PC-9 (cell line): Measurements from ENCODE around the gene ISM1. TPM values are rescaled to one million over a fixed set of nuclear protein-coding genes. Genes with fewer than 3 reads are reported as not detected.

Experiments
- Bru-seq: library from RNA; stranded (reverse); fragments of 400-500 nt; gene quantifications from one replicate; lab custom pipeline; 2021; lab: Mats Ljungman, UMichigan
- BruChase-seq, 2 experiments: library from RNA; stranded (reverse); fragments of 400-500 nt; gene quantifications; one replicate each; lab custom pipeline; 2021; lab: Mats Ljungman, UMichigan
- BruUV-seq: library from RNA; stranded (reverse); fragments of 400-500 nt; replicated peaks from 2 replicates; lab custom pipeline; 2021; lab: Mats Ljungman, UMichigan
- CTCF ChIA-PET: fragments of 300-600 bp; sonication (Branson Sonifier 250); formaldehyde crosslinking; loops from one replicate; lab custom pipeline; 2022; ENCODE audit warnings: antibody characterized with exemption; lab: Charles Lee
- POLR2A ChIA-PET: fragments of 300-600 bp; sonication (Branson Sonifier 250); formaldehyde crosslinking; loops from one replicate; lab custom pipeline; 2022; ENCODE audit warnings: antibody characterized with exemption; ENCODE audit not compliant: unreplicated experiment; lab: Charles Lee
- DNase-seq, 2 experiments: peaks; one replicate each; pipeline versions ENCODE4 v3.0.0 to v3.0.0-alpha.2; 2015 to 2022; ENCODE audit warnings: mixed read lengths in 1 of 2
- H2AFZ ChIP-seq: fragments of 200-600 bp; sonication (generic); 2 replicates; pipeline ENCODE4 v1.8.1; 2017; ENCODE audit warnings: antibody characterized with exemption
- H3F3A ChIP-seq: fragments of 200-600 bp; sonication (generic); 2 replicates; pipeline ENCODE4 v1.8.1; 2017; ENCODE audit warnings: antibody characterized with exemption, mild to moderate bottlenecking, low read depth; ENCODE audit not compliant: insufficient read depth
- H3K27ac ChIP-seq: fragments of 200-600 bp; sonication (generic); 2 replicates; pipeline ENCODE4 v1.6.1; 2016; ENCODE audit warnings: mixed run types
- H3K27me3 ChIP-seq: fragments of 200-600 bp; sonication (generic); 2 replicates; pipeline ENCODE4 v1.6.1; 2016; ENCODE audit warnings: low read depth, mixed run types; ENCODE audit not compliant: insufficient read depth
- H3K36me3 ChIP-seq: fragments of 200-600 bp; sonication (generic); 2 replicates; pipeline ENCODE4 v1.6.1; 2016; ENCODE audit warnings: low read depth, mixed run types
- H3K4me1 ChIP-seq: fragments of 200-600 bp; sonication (generic); replicated peaks from 2 replicates; pipeline ENCODE4 v1.6.1; 2016; ENCODE audit warnings: mixed run types; ENCODE audit not compliant: insufficient read depth
- H3K4me2 ChIP-seq: fragments of 200-600 bp; sonication (generic); 2 replicates; pipeline ENCODE4 v1.6.1; 2017; ENCODE audit warnings: mixed run types
- H3K4me3 ChIP-seq: fragments of 200-600 bp; sonication (generic); 2 replicates; pipeline ENCODE4 v1.6.1; 2016; ENCODE audit warnings: mixed run types
- H3K79me2 ChIP-seq: fragments of 200-600 bp; sonication (generic); 2 replicates; pipeline ENCODE4 v1.6.1; 2017; ENCODE audit warnings: low read depth, mixed run types
- H3K9me2 ChIP-seq: fragments of 200-600 bp; sonication (generic); 2 replicates; pipeline ENCODE4 v1.8.1; 2017; ENCODE audit warnings: mild to moderate bottlenecking; ENCODE audit not compliant: insufficient read depth
- H3K9me3 ChIP-seq: fragments of 200-600 bp; sonication (generic); 2 replicates; pipeline ENCODE4 v1.8.1; 2016; ENCODE audit warnings: low read depth; ENCODE audit not compliant: insufficient read depth
- H4K20me1 ChIP-seq: fragments of 200-600 bp; sonication (generic); 2 replicates; pipeline ENCODE4 v1.8.1; 2017; ENCODE audit not compliant: insufficient read depth
- EZH2 ChIP-seq: fragments of 200-600 bp; sonication (generic); IDR thresholded peaks from 2 replicates; pipeline ENCODE4 v1.8.0; 2017; ENCODE audit warnings: antibody characterized with exemption, low read depth
- intact Hi-C: fragments of 100-400 bp; cut with micrococcal nuclease; formaldehyde crosslinking; loops from one replicate; pipeline ENCODE4 v1.10.0; 2022; ENCODE audit not compliant: unreplicated experiment
- long read RNA-seq: library from polyadenylated mRNA; stranded (forward); transcript quantifications from one replicate; pipeline ENCODE4 v2.0.0, GENCODE V29; 2022
- total RNA-seq: library from RNA; stranded (reverse); gene quantifications from 2 replicates; pipeline ENCODE4 v1.2.3, GENCODE V29; 2021
- TF ChIP-seq, protein P1 (sequence below): fragments of 200-600 bp; sonication (generic); conservative IDR thresholded peaks from 2 replicates; pipeline ENCODE4 v1.6.1; 2017; ENCODE audit warnings: mixed run types, antibody characterized with exemption, mild to moderate bottlenecking, moderate library complexity

ISM1 gene
- total RNA-seq (not detected in 2 replicates), Bru-seq, nascent RNA (percentile 14 among the genes with signal in this experiment), BruChase-seq, experiment 1, labeled RNA remaining after a 2-hour chase (percentile 10 among the genes with signal in this experiment), BruChase-seq, experiment 2, labeled RNA remaining after a 6-hour chase (percentile 12 among the genes with signal in this experiment)
- long read RNA-seq, partial matches to known transcripts = 0 of 2 reads
- long read RNA-seq, other reads (novel, unspliced or antisense) = 2 of 2 reads

DNA sequence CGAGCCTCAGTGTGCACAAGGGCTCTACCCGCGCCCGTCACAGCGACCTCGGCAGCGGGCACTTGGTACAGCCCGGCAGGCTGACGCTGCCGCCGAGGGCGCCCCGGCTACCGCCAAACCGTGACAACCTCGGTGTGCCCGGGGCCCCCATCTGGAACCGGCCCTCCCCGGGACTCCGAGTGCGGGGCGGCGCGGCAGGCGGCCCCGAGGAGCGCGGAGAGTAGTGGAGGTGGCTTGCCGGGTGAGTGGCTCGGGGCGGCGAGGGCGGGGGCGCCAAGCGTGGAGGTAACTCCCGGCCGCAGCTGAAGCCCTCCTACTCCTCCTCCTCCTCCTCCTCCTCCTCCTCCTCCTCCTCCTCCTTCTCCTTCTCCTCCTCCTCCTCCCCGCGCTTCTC lies at the start of gene ISM1:
ISM1 (plus strand) TSS at position 371 of the 394 bp plus-strand sequence. CDS start 503 bp downstream, outside the sequence.
- Histone ChIP-seq H3K4me2 (peak within 1 kb of the TSS; percentile 91), H2AFZ (peak within 1 kb of the TSS; percentile 79), H3K27me3 (peaks cover 8% of the 10 kb centered on the region; the same call in 1 of the 2 replicates), H3K79me2 (no peaks in the 10 kb centered on the region), H3K9me2 (no peaks in the 10 kb centered on the region), H3K27ac (no peak within 1 kb of the TSS), H3K9me3 (no peaks in the 10 kb centered on the region), H3K4me3 (peak within 1 kb of the TSS; percentile 69), H3K36me3 (no peaks in the 10 kb centered on the region), H3K4me1 (no peaks in the 10 kb centered on the region), H4K20me1 (no peaks in the 10 kb centered on the region), H3F3A (no peaks in the 10 kb centered on the region)
- CTCF ChIA-PET = no interaction called here
- intact Hi-C loops = no loop called here
- no TSS peak for BruUV-seq
- DNase-seq = peak in 1 of 2 experiments; percentile 25
- POLR2A ChIA-PET = no interaction called here
- TF ChIP-seq, protein P1, sequence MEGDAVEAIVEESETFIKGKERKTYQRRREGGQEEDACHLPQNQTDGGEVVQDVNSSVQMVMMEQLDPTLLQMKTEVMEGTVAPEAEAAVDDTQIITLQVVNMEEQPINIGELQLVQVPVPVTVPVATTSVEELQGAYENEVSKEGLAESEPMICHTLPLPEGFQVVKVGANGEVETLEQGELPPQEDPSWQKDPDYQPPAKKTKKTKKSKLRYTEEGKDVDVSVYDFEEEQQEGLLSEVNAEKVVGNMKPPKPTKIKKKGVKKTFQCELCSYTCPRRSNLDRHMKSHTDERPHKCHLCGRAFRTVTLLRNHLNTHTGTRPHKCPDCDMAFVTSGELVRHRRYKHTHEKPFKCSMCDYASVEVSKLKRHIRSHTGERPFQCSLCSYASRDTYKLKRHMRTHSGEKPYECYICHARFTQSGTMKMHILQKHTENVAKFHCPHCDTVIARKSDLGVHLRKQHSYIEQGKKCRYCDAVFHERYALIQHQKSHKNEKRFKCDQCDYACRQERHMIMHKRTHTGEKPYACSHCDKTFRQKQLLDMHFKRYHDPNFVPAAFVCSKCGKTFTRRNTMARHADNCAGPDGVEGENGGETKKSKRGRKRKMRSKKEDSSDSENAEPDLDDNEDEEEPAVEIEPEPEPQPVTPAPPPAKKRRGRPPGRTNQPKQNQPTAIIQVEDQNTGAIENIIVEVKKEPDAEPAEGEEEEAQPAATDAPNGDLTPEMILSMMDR = no peak
- no peak for TF ChIP-seq EZH2

DNA sequence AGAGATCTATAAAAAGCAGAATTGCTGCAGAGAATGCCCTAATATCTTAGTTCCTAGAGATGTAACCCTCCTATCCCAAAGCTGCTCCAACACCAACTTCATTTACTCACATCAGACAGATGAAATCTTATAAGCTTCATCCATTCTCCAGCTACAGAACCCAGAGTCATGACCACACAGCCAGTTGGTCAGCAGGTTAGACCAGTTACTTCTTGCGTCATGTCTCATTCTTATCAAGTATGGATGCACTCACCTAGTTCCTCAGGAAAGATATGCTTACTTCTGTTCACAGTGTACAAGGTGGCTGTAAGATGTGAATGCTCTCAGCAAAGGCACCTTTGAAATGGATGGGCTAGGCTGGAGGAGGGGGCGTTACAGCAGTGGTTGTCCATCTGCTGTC lies 47.9 kb upstream of the ISM1 start:
- Histone ChIP-seq H3K9me2 (no peaks in the 10 kb centered on the region), H4K20me1 (no peaks in the 10 kb centered on the region), H3F3A (no peaks in the 10 kb centered on the region; the same call in 1 of the 2 replicates), H3K27ac (no peak overlapping the region), H3K36me3 (no peaks in the 10 kb centered on the region), H2AFZ (no peak overlapping the region), H3K27me3 (no peaks in the 10 kb centered on the region), H3K4me3 (no peak overlapping the region), H3K4me2 (peak overlapping the region; percentile 16), H3K9me3 (no peaks in the 10 kb centered on the region), H3K4me1 (peaks cover 13% of the 10 kb centered on the region), H3K79me2 (no peaks in the 10 kb centered on the region)
- peak; percentile 46 to 79 for DNase-seq
- TF ChIP-seq EZH2 = no peak
- TF ChIP-seq, protein P1 = no peak
- intact Hi-C loops = loop anchor here (5.0 kb wide), 1 partner anchor 1281 kb away; no protein-coding TSS in a partner anchor
- ChIA-PET CTCF (no interaction called here), POLR2A (no interaction called here)
- no TSS peak for BruUV-seq

DNA sequence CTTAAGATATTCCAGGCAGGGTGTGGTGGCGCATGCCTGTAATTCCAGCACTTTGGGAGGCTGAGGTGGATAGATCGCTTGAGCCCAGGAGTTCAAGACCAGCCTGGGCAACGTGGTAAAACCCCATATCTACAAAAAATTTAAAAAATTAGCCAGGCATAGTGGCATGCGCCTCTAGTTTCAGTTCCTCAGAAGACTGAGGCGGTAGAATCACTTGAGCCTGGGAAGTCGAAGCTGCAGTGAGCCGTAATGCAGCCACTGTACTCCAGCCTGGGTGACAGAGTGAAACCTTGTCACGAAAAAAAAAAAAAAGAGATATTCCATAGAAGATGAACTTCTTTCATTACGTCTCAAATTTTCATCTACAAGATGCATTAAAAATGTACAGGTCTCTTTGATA lies 46.7 kb upstream of the ISM1 start:
- Histone ChIP-seq H4K20me1 (no peaks in the 10 kb centered on the region), H3K79me2 (no peaks in the 10 kb centered on the region), H3K27ac (no peak overlapping the region), H3K4me1 (peaks cover 13% of the 10 kb centered on the region), H3K27me3 (no peaks in the 10 kb centered on the region), H3F3A (no peaks in the 10 kb centered on the region; the same call in 1 of the 2 replicates), H3K36me3 (no peaks in the 10 kb centered on the region), H3K9me2 (no peaks in the 10 kb centered on the region), H3K9me3 (no peaks in the 10 kb centered on the region), H3K4me3 (no peak overlapping the region), H3K4me2 (no peak overlapping the region), H2AFZ (no peak overlapping the region)
- POLR2A ChIA-PET = no interaction called here
- TF ChIP-seq EZH2 = no peak
- TF ChIP-seq, protein P1 = no peak
- DNase-seq = no peak
- CTCF ChIA-PET = no interaction called here
- BruUV-seq = no TSS peak
- intact Hi-C loops = loop anchor here (5.0 kb wide), 1 partner anchor 1282 kb away; no protein-coding TSS in a partner anchor
